NB4 (cell line): Measurements from ENCODE around the gene VSX2.

ENCODE experiments used
- MYC ChIP-seq: IDR thresholded peaks from 2 replicates; pipeline ENCODE4 v1.6.1; 2011; ENCODE audit warnings: low read depth, low read length
- POLR2A ChIP-seq: IDR thresholded peaks from 2 replicates; pipeline ENCODE4 v1.6.1; 2011; ENCODE audit warnings: mild to moderate bottlenecking; ENCODE audit not compliant: insufficient read length; ENCODE audit errors: extremely low read depth
- TF ChIP-seq, protein P1 (sequence below): IDR thresholded peaks from one replicate; pipeline ENCODE4 v1.5.1; 2012; ENCODE audit warnings: low read depth, low read length
- TF ChIP-seq, protein P2 (sequence below): IDR thresholded peaks from 2 replicates; pipeline ENCODE4 v1.6.1; 2011; ENCODE audit warnings: low read depth, low read length

DNA sequence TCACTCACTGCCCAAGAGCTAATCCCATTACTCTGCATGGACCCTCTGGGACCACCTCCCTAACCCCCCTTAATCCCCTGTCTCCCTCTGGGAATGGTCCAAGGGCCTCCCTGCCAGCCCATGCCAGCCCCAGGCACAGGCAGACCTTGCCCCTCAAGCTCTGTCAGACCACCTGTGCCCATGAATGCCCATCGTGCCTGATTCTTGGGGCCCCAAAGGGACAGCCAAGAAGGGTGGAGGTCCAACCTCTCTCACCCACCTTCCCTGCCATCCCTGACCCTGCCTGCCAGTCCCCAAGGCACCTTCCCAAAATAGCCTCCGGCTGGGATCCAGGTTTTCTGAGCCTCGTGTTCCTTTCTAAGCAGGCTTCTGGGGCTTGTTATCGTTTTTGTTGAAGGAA is 20.8 kb upstream of the VSX2 start:
- TF ChIP-seq, protein P1, sequence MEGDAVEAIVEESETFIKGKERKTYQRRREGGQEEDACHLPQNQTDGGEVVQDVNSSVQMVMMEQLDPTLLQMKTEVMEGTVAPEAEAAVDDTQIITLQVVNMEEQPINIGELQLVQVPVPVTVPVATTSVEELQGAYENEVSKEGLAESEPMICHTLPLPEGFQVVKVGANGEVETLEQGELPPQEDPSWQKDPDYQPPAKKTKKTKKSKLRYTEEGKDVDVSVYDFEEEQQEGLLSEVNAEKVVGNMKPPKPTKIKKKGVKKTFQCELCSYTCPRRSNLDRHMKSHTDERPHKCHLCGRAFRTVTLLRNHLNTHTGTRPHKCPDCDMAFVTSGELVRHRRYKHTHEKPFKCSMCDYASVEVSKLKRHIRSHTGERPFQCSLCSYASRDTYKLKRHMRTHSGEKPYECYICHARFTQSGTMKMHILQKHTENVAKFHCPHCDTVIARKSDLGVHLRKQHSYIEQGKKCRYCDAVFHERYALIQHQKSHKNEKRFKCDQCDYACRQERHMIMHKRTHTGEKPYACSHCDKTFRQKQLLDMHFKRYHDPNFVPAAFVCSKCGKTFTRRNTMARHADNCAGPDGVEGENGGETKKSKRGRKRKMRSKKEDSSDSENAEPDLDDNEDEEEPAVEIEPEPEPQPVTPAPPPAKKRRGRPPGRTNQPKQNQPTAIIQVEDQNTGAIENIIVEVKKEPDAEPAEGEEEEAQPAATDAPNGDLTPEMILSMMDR: no peak
- TF ChIP-seq, protein P2, sequence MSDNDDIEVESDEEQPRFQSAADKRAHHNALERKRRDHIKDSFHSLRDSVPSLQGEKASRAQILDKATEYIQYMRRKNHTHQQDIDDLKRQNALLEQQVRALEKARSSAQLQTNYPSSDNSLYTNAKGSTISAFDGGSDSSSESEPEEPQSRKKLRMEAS: no peak
- TF ChIP-seq POLR2A: no peak
- no peak for TF ChIP-seq MYC
